ENCODE measurements around the gene CD1E. TPM values are rescaled to one million over a fixed set of nuclear protein-coding genes. Genes with fewer than 3 reads are reported as not detected.

CD1E gene
- total and polyA plus RNA-seq, 12 donors = 0.06 to 0.50 TPM; not detected in 10

DNA sequence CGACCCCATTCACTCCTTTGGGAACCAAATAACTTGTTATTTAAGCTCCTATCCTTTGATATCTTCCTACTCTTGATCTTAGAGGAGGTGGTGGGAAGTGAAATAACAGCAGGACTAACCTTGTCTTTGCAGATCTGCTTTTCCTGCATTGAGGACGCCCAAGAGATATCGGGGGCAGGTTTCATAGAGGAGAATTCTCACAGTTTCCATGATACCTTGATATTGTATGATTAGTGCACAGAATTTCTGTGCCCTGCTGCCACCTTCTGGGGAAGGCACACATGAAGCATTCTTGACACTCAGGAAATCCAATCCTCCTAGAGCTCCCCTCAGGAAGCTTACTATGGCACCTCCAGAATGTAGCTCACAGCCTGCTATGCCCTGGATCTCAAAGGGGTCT, 24.0 kb upstream of the CD1E start:
- no peak for TF ChIP-seq POLR2A (IDR thresholded peaks at IDR 0.05)
- TF ChIP-seq, protein P1, sequence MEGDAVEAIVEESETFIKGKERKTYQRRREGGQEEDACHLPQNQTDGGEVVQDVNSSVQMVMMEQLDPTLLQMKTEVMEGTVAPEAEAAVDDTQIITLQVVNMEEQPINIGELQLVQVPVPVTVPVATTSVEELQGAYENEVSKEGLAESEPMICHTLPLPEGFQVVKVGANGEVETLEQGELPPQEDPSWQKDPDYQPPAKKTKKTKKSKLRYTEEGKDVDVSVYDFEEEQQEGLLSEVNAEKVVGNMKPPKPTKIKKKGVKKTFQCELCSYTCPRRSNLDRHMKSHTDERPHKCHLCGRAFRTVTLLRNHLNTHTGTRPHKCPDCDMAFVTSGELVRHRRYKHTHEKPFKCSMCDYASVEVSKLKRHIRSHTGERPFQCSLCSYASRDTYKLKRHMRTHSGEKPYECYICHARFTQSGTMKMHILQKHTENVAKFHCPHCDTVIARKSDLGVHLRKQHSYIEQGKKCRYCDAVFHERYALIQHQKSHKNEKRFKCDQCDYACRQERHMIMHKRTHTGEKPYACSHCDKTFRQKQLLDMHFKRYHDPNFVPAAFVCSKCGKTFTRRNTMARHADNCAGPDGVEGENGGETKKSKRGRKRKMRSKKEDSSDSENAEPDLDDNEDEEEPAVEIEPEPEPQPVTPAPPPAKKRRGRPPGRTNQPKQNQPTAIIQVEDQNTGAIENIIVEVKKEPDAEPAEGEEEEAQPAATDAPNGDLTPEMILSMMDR (IDR thresholded peaks at IDR 0.05) = no peak
- intact Hi-C loops (cut with DNase I) = no loop called here
- no peaks in the 10 kb centered on the region for H3K9me3 ChIP-seq (replicated peaks in 1 of 3)

DNA sequence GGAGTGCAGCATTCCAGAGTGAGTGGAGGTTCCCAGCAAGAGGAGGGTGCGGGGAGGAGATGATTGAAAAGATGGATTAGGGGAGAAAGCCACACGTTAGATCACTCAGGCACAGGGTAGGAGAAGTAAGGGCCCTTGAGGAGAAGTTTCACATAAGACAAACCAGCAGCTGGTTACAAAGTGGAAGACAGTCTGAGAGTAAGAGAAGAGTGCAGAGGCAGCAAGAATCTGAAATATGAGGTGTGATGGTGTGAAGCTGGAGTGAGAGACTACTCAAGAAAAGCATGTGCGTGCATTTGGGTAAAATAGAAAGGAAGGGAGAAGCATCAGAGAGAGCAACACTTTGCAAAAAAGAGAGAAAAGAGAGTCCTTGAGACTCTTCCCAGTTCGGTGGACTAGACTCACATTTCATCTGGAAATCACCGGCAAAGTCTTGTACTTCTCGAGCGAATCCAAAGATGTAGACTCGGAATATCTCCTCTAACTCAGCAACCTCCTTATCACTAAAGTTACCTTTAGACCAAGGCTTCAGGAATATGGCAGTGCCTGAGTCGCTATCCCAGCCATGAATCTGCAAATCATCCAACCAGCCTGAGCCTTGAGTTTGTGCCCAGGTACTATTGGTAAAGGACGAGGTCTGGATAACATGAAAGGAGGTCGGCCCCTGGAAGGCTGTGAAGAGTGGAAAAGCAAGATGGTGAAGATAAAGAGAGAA, 23.1 kb upstream of the CD1E start:
- intact Hi-C loops (cut with DNase I) = no loop called here
- 69 to 75% (median 70%) methylated on average over 11 of the region's 11 CpGs for WGBS, 4 donors
- Histone ChIP-seq H3K36me3 (replicated peaks in 1 of 2) (no peaks in the 10 kb centered on the region), H3K9me3 (replicated peaks in 1 of 3) (no peaks in the 10 kb centered on the region), H3K4me3 (no peak overlapping the region), H3K27me3 (no peaks in the 10 kb centered on the region), H3K4me1 (replicated peaks in 1 of 2) (no peaks in the 10 kb centered on the region), H3K27ac (no peak overlapping the region)
- no peak for TF ChIP-seq POLR2A (IDR thresholded peaks at IDR 0.05)
- TF ChIP-seq, protein P1 (IDR thresholded peaks at IDR 0.05) = no peak
- no peak for DNase-seq

More for the DNA sequence above, 24.0 kb upstream of the CD1E start:
- H3K27me3 ChIP-seq = no peaks in the 10 kb centered on the region
- no peak overlapping the region for H3K4me3 ChIP-seq
- no peaks in the 10 kb centered on the region for H3K4me1 ChIP-seq (replicated peaks in 1 of 2)
- peak in 1 of 7 donors; percentile 4 for DNase-seq
- 71 to 85% (median 79%) methylated on average over 3 of the region's 3 CpGs for WGBS, 4 donors
- H3K36me3 ChIP-seq (replicated peaks in 1 of 2) = no peaks in the 10 kb centered on the region
- no peak overlapping the region for H3K27ac ChIP-seq

DNA sequence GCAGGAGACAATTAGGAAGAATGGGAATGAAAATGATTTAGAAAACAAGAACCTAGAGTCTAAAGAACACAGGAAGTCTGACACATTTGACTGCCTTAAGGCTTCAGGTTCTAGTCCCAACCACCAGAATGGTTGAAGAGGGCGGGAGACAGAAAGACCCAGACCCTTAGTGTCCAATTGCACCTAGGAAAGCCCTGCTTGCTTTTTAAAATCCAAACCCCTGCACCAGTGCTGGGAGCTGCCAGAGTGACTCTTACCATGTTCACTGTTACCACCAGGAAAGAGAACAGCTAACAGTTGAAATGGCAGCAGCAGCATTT, 22.6 kb upstream of the CD1E start:
- intact Hi-C loops (cut with DNase I) = no loop called here
- H3K27ac ChIP-seq = no peak overlapping the region
- no peaks in the 10 kb centered on the region for H3K9me3 ChIP-seq (replicated peaks in 1 of 3)
- no peak for DNase-seq
- 68 to 93% (median 83%) methylated on average over 1 of the region's 1 CpG for WGBS, 4 donors
- no peaks in the 10 kb centered on the region for H3K36me3 ChIP-seq (replicated peaks in 1 of 2)
- no peaks in the 10 kb centered on the region for H3K27me3 ChIP-seq
- no peaks in the 10 kb centered on the region for H3K4me1 ChIP-seq (replicated peaks in 1 of 2)
- TF ChIP-seq, protein P1 (IDR thresholded peaks at IDR 0.05) = no peak
- TF ChIP-seq POLR2A (IDR thresholded peaks at IDR 0.05) = no peak
- no peak overlapping the region for H3K4me3 ChIP-seq

DNA sequence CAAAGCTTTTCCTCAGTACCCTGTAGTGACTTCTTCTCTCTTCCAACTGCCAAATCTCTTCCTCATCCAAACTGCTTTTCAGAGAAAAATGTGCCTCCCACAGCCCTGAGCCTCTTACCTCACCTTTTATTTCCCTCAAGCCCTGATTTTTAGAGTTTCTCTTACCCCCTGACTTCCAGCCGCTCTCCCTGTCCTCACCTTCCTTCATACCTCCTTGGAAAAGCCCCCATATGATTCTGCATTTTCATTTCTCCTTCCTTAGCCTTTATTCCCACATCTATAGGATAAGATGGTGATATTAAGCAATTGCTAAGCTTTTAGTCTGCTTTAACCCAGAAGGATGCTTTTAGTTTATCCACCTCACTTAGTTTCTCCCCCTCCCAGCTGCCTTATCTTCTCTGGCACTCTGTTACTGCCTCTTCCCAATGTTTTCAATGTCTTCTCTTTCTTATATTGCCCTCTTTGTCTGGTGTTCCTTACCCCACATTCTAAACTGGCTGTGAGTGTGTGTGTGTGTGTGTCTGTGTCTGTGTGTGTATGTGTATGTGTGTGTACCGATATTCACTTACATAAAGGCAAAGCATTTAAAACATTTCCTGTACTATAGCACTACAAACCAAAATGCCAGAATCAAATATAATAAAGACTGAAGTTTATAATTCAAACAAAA, 22.1 kb upstream of the CD1E start, which contains the start of gene CD1B:
Gene CD1B, minus strand, starts transcription at position 51 of the 670 bp plus-strand sequence. CDS start 108 bp downstream, outside the sequence.
- H3K36me3 ChIP-seq (replicated peaks in 1 of 2) = no peaks in the 10 kb centered on the region
- TF ChIP-seq, protein P1 (IDR thresholded peaks at IDR 0.05) = no peak
- TF ChIP-seq POLR2A (IDR thresholded peaks at IDR 0.05) = no peak
- no peaks in the 10 kb centered on the region for H3K27me3 ChIP-seq
- intact Hi-C loops (cut with DNase I) = no loop called here
- H3K4me3 ChIP-seq = no peak within 1 kb of the TSS
- H3K27ac ChIP-seq = no peak within 1 kb of the TSS
- H3K9me3 ChIP-seq (replicated peaks in 1 of 3) = no peaks in the 10 kb centered on the region
- WGBS, 4 donors = 82 to 95% (median 84%) methylated on average over 2 of the region's 2 CpGs
- no peaks in the 10 kb centered on the region for H3K4me1 ChIP-seq (replicated peaks in 1 of 2)
- DNase-seq = no peak

Data from adrenal gland (tissue), 12 donors.